Transverse colon (tissue), 4 donors: ENCODE measurements around the gene TUT7. TPM values are rescaled to one million over a fixed set of nuclear protein-coding genes. Genes with fewer than 3 reads are reported as not detected.

Experiments used
- DNase-seq: peaks from one replicate; pipeline ENCODE4 v3.0.0-alpha.2; 2019
- H3K27ac ChIP-seq, 4 donors: fragments of 200-600 bp; sonication (generic); 2 replicates each; pipeline ENCODE4 v1.5.1; 2016 to 2018; ENCODE audit warnings: inconsistent platforms in 4 of 4
- H3K27me3 ChIP-seq: fragments of 200-600 bp; sonication (generic); 2 replicates; pipeline ENCODE4 v1.5.1; 2017; ENCODE audit warnings: inconsistent platforms
- H3K36me3 ChIP-seq, 4 donors: fragments of 200-600 bp; sonication (generic); 2 replicates each; pipeline ENCODE4 v1.5.1; 2017 to 2019; ENCODE audit warnings: inconsistent platforms in 4 of 4
- H3K4me1 ChIP-seq, 4 donors: fragments of 200-600 bp; sonication (generic); 2 replicates each; pipeline ENCODE4 v1.5.1; 2017 to 2020; ENCODE audit warnings: inconsistent platforms in 4 of 4
- H3K4me3 ChIP-seq, 4 donors: fragments of 200-600 bp; sonication (generic); 1 replicate in 1 of 4; 2 replicates in 3 of 4; pipeline versions ENCODE4 v1.5.1 to v1.6.1; 2017 to 2019; ENCODE audit warnings: inconsistent platforms in 4 of 4
- H3K9me3 ChIP-seq, 2 donors: fragments of 200-600 bp; sonication (generic); 2 replicates each; pipeline ENCODE4 v1.5.1; 2017 to 2019; ENCODE audit warnings: inconsistent platforms in 2 of 2
- CTCF ChIP-seq, 5 experiments: fragments of 200-600 bp in 3 of 5; fragments of 450-650 bp in 2 of 5; sonication (generic) in 3 of 5; IDR thresholded peaks; 1 replicate in 2 of 5; 2 replicates in 3 of 5; pipeline ENCODE4 v1.5.1; 2016 to 2017; ENCODE audit warnings: antibody characterized with exemption in 5 of 5, inconsistent platforms in 3 of 5, mild to moderate bottlenecking in 2 of 5, moderate library complexity in 1 of 5
- EP300 ChIP-seq: sonication (generic); formaldehyde crosslinking; IDR thresholded peaks from one replicate; pipeline ENCODE4 v1.6.1; 2017; ENCODE audit warnings: antibody characterized with exemption, low read depth
- POLR2A ChIP-seq: fragments of 450-650 bp; IDR thresholded peaks from one replicate; pipeline ENCODE4 v1.6.1; 2016; ENCODE audit warnings: antibody characterized with exemption, mild to moderate bottlenecking, moderate library complexity
- POLR2AphosphoS5 ChIP-seq, 3 donors: sonication (generic); formaldehyde crosslinking; IDR thresholded peaks; one replicate each; pipeline ENCODE4 v1.6.1; 2016; ENCODE audit warnings: antibody characterized with exemption in 3 of 3
- WGBS, 2 donors: methylation state at CpG; one replicate each; pipeline ENCODE4 v1.1.5; 2018; ENCODE audit warnings: low coverage in 1 of 2; 5-methylcytosine and 5-hydroxymethylcytosine counted together
- in situ Hi-C, 4 donors: fragments of 200-750 bp; cut with MboI; loops; one replicate each; pipeline versions ENCODE4 v1.15.0 to v1.15.1; 2017; ENCODE audit warnings: low sequenced_read_pairs in 3 of 4, low pct_ligation_motif_present in 1 of 4, low pct_unique_long_range_greater_than_20kb in 1 of 4
- intact Hi-C: fragments of 100-400 bp; cut with DNase I; formaldehyde crosslinking; loops from one replicate; pipeline ENCODE4 v1.15.1; 2023; ENCODE audit warnings: low total_unique reads
- total RNA-seq, 4 donors: library from RNA; depleted of rRNA; stranded (reverse); fragments of >200 nt; gene quantifications; one replicate each; pipeline ENCODE4 v1.1.0, GENCODE V29; 2016

Gene TUT7
- total RNA-seq, 4 donors from 2014 or later = 29.5 to 72.9 (median 43.0) TPM

- in situ Hi-C loops = no loop called here
- H3K27me3 ChIP-seq = no peaks in the 10 kb centered on the region
- H3K9me3 ChIP-seq = no peaks in the 10 kb centered on the region
- H3K27ac ChIP-seq = no peak overlapping the region
- TF ChIP-seq POLR2A (no peak), POLR2AphosphoS5 (IDR thresholded peaks at IDR 0.05) (no peak), EP300 (no peak), CTCF (IDR thresholded peaks at IDR 0.05) (no peak)
- WGBS, 2 donors = 89% methylated on average over 6 of the region's 6 CpGs; no CpG with 5 or more reads in 1 of the 2 donors
- intact Hi-C loops = no loop called here
- no peak overlapping the region for H3K4me3 ChIP-seq
- DNase-seq = no peak
- H3K36me3 ChIP-seq = peaks cover 0 to 23% (median 5%) of the 10 kb centered on the region in 4 donors
- H3K4me1 ChIP-seq = no peaks in the 10 kb centered on the region
Observed at GRCh38 chr9:86263876-86264275, 90.3 kb downstream of the TUT7 start.

GRCh38 chr9:86262492-86262891 is 91.7 kb downstream of the TUT7 start:
- Histone ChIP-seq H3K4me1 (no peaks in the 10 kb centered on the region), H3K27ac (no peak overlapping the region), H3K36me3 (peaks cover 0 to 23% (median 5%) of the 10 kb centered on the region in 4 donors), H3K27me3 (no peaks in the 10 kb centered on the region), H3K9me3 (no peaks in the 10 kb centered on the region), H3K4me3 (no peak overlapping the region)
- in situ Hi-C loops = no loop called here
- WGBS, 2 donors = 95 to 100% methylated on average over 1 to 4 of the region's 4 CpGs
- DNase-seq = no peak
- no peak for TF ChIP-seq EP300
- no peak for TF ChIP-seq POLR2A
- no peak for TF ChIP-seq CTCF (IDR thresholded peaks at IDR 0.05)
- no peak for TF ChIP-seq POLR2AphosphoS5 (IDR thresholded peaks at IDR 0.05)
- intact Hi-C loops = no loop called here

GRCh38 chr9:86259557-86259956 is 94.7 kb downstream of the TUT7 start, which contains the start of gene C9orf153:
C9orf153 (minus strand) TSS chr9:86259657; CDS start chr9:86229603, 30,054 bp downstream.
- no peak for DNase-seq
- Histone ChIP-seq H3K4me1 (no peaks in the 10 kb centered on the region), H3K27ac (no peak within 1 kb of the TSS), H3K9me3 (no peaks in the 10 kb centered on the region), H3K4me3 (no peak within 1 kb of the TSS), H3K36me3 (peaks cover 0 to 14% (median 5%) of the 10 kb centered on the region in 4 donors), H3K27me3 (no peaks in the 10 kb centered on the region)
- no peak for TF ChIP-seq CTCF (IDR thresholded peaks at IDR 0.05)
- TF ChIP-seq POLR2AphosphoS5 (IDR thresholded peaks at IDR 0.05) = no peak
- no peak for TF ChIP-seq POLR2A
- no peak for TF ChIP-seq EP300
- 94 to 100% methylated on average over 6 to 8 of the region's 8 CpGs for WGBS, 2 donors
- in situ Hi-C loops (no loop called here), intact Hi-C loops (no loop called here)

GRCh38 chr9:86257391-86257790 is 96.8 kb downstream of the TUT7 start:
- H3K4me3 ChIP-seq = no peak overlapping the region
- in situ Hi-C loops = no loop called here
- intact Hi-C loops = no loop called here
- WGBS, 2 donors = 94% methylated on average over 2 of the region's 2 CpGs; no CpG with 5 or more reads in 1 of the 2 donors
- H3K9me3 ChIP-seq = peaks cover 3 to 6% of the 10 kb centered on the region in 2 donors
- DNase-seq = no peak
- no peaks in the 10 kb centered on the region for H3K27me3 ChIP-seq
- no peaks in the 10 kb centered on the region for H3K4me1 ChIP-seq
- H3K36me3 ChIP-seq = no peaks in the 10 kb centered on the region
- no peak overlapping the region for H3K27ac ChIP-seq
- TF ChIP-seq POLR2A (no peak), POLR2AphosphoS5 (IDR thresholded peaks at IDR 0.05) (no peak), CTCF (IDR thresholded peaks at IDR 0.05) (no peak), EP300 (no peak)
